ENCODE measurements around the gene PODNL1.

DNA sequence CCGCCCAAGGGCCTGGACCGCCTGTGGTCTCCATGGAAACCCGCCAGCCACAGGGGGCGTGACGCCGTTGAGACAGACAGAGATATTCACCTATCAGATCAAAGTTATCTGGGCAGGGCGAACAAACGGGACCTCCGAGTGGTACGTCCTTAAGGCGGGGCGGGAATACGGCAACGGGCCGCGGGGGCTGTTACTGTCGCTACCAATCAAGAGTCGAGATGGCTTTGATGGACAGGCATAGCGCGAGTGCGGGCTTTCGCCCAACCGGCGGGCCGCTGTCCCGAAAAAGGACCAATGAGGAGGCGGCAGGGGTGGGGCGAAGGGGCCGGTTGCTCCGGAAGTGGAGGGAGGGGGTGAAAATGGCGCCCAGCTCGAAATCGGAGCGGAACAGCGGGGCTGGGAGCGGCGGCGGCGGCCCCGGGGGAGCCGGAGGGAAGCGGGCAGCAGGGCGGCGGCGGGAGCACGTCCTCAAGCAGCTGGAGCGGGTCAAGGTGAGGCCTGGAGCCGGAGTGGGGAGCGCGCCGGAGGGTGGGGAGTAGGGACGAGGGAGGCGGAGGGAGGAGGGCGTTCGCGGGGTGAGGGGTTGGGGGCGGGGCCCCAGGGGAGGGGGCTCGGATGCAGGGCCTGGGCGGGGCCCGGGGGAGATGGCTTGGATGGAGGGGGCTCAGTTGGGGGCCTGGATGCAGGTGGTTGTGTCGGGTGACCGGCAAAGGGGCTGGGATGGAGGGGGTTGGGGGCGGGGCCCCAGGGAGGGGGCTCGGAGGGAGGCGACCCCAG is 14.1 kb upstream of the PODNL1 start, which contains the start of gene DCAF15:
- TF ChIP-seq POLR2AphosphoS5 (IDR thresholded peaks at IDR 0.05; ENCODE audit: low read depth, low read length) (peak; percentile 63), SIN3A (IDR thresholded peaks at IDR 0.05; ENCODE audit: borderline replicate concordance, insufficient read depth, low read length) (no peak; the same call in 1 of the 2 replicates), TAF1 (IDR thresholded peaks at IDR 0.05; ENCODE audit: borderline replicate concordance, insufficient read depth, low read length) (peak; percentile 90)
